ENCODE results near the gene PDE8B. TPM values are rescaled to one million over a fixed set of nuclear protein-coding genes. Genes with fewer than 3 reads are reported as not detected.

Gene PDE8B
- total and polyA plus RNA-seq, 4 donors = 0.19 to 0.82 (median 0.49) TPM

DNA sequence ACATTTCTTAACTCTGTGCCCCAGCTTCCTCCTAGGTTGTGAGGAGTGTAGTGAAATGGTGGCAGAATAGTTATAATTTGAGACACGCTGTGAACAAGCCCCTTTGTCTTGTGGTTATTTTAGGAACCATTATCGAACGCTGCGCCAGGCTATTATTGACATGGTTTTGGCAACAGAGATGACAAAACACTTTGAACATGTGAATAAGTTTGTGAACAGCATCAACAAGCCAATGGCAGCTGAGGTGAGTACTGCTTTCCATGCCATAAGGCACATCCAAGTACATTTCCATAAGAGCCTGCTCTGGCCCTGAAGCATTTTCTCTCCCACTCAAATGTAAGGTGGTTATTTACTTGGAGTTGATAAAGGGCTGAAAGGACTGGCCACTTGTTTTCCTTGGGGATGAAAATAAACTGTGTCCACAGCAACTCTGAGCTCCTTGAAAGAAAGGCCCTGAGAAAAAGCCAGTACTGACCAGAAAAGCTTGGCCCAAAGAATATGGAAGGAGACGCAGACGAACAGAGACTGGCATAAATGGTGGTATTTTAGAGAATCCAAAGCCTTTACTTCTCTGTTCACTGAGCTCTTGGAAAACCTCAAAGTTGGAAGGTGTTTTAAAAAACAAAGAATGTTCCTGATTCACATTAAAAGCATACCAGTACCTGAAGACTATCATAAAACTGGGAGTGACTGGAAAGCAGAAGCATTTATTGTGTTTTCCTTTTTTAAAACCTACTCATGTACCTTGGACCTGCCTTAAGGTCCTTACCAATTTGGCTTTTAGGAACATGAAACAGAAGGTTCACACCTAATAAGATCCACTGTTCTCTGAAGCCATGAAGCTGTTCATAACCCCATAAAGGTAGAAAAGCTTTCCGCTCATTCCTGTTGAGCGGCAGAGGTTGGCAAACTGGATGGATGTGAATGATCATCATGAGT lies 209.4 kb downstream of the PDE8B start:
- Histone ChIP-seq H3K27ac (ENCODE audit: low read depth in 1 of 2, low read length in 2 of 2) (no peak overlapping the region), H3K27me3 (ENCODE audit: control insufficient read depth in 4 of 4, insufficient read depth in 4 of 4, low read length in 3 of 4) (no peaks in the 10 kb centered on the region), H3K4me1 (ENCODE audit: control insufficient read depth in 4 of 4, insufficient read depth in 4 of 4, low read length in 3 of 4) (peaks cover 3 to 16% (median 12%) of the 10 kb centered on the region in 4 donors), H3K4me3 (ENCODE audit: low read depth in 1 of 3, low read length in 3 of 3) (no peak overlapping the region), H3K9me3 (ENCODE audit: control insufficient read depth in 4 of 4, low read length in 3 of 4) (no peaks in the 10 kb centered on the region), H3K9ac (ENCODE audit: low read depth in 1 of 2, low read length in 2 of 2) (no peak overlapping the region), H3K36me3 (ENCODE audit: control insufficient read depth in 4 of 4, insufficient read depth in 3 of 4, low read depth in 1 of 4, low read length in 3 of 4) (no peaks in the 10 kb centered on the region)
- 76% methylated on average over 8 of the region's 8 CpGs for WGBS
- no peak for DNase-seq (ENCODE audit: low spot score)
- TF ChIP-seq, protein P1, sequence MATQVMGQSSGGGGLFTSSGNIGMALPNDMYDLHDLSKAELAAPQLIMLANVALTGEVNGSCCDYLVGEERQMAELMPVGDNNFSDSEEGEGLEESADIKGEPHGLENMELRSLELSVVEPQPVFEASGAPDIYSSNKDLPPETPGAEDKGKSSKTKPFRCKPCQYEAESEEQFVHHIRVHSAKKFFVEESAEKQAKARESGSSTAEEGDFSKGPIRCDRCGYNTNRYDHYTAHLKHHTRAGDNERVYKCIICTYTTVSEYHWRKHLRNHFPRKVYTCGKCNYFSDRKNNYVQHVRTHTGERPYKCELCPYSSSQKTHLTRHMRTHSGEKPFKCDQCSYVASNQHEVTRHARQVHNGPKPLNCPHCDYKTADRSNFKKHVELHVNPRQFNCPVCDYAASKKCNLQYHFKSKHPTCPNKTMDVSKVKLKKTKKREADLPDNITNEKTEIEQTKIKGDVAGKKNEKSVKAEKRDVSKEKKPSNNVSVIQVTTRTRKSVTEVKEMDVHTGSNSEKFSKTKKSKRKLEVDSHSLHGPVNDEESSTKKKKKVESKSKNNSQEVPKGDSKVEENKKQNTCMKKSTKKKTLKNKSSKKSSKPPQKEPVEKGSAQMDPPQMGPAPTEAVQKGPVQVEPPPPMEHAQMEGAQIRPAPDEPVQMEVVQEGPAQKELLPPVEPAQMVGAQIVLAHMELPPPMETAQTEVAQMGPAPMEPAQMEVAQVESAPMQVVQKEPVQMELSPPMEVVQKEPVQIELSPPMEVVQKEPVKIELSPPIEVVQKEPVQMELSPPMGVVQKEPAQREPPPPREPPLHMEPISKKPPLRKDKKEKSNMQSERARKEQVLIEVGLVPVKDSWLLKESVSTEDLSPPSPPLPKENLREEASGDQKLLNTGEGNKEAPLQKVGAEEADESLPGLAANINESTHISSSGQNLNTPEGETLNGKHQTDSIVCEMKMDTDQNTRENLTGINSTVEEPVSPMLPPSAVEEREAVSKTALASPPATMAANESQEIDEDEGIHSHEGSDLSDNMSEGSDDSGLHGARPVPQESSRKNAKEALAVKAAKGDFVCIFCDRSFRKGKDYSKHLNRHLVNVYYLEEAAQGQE (IDR thresholded peaks at IDR 0.05) = no peak
- TF ChIP-seq FOXA1 (IDR thresholded peaks at IDR 0.05) (no peak), HNF4A (conservative IDR thresholded peaks at IDR 0.05) (no peak)

DNA sequence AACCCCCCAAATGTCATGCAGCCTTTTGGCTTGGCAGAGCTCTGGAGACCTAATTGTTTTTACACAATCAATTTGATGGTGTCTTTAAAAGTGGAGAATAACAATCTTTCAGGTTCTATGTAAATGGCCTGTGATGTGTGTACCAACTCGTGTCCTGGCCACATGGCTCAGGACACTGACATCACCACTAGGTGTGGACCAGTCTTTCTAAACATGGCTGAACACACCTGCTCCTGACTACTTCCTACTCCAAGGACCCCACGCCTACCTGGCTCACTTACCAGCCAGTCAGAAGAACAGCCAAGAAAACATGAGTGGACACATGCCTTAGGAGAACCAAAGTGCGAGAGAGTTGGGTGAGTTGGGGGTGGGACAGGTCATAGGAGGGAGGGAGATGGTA lies 210.5 kb downstream of the PDE8B start:
- H3K36me3 ChIP-seq (ENCODE audit: control insufficient read depth in 4 of 4, insufficient read depth in 3 of 4, low read depth in 1 of 4, low read length in 3 of 4) = peaks cover 0 to under 1% (median 0%) of the 10 kb centered on the region in 4 donors
- H3K9me3 ChIP-seq (ENCODE audit: control insufficient read depth in 4 of 4, low read length in 3 of 4) = no peaks in the 10 kb centered on the region
- no peak for DNase-seq (ENCODE audit: low spot score)
- H3K4me1 ChIP-seq (ENCODE audit: control insufficient read depth in 4 of 4, insufficient read depth in 4 of 4, low read length in 3 of 4) = peaks cover 3 to 19% (median 12%) of the 10 kb centered on the region in 4 donors
- no peak overlapping the region for H3K27ac ChIP-seq (ENCODE audit: low read depth in 1 of 2, low read length in 2 of 2)
- TF ChIP-seq, protein P1 (IDR thresholded peaks at IDR 0.05) = no peak
- no peak for TF ChIP-seq YY1 (IDR thresholded peaks at IDR 0.05)
- no peak for TF ChIP-seq RAD21 (IDR thresholded peaks at IDR 0.05)
- no peak for TF ChIP-seq FOXA1 (IDR thresholded peaks at IDR 0.05)
- TF ChIP-seq, protein P2, sequence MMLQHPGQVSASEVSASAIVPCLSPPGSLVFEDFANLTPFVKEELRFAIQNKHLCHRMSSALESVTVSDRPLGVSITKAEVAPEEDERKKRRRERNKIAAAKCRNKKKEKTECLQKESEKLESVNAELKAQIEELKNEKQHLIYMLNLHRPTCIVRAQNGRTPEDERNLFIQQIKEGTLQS (IDR thresholded peaks at IDR 0.05) = no peak
- no peak for TF ChIP-seq JUND (IDR thresholded peaks at IDR 0.05)
- TF ChIP-seq, protein P3, sequence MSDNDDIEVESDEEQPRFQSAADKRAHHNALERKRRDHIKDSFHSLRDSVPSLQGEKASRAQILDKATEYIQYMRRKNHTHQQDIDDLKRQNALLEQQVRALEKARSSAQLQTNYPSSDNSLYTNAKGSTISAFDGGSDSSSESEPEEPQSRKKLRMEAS (IDR thresholded peaks at IDR 0.05) = no peak
- TF ChIP-seq, protein P4, sequence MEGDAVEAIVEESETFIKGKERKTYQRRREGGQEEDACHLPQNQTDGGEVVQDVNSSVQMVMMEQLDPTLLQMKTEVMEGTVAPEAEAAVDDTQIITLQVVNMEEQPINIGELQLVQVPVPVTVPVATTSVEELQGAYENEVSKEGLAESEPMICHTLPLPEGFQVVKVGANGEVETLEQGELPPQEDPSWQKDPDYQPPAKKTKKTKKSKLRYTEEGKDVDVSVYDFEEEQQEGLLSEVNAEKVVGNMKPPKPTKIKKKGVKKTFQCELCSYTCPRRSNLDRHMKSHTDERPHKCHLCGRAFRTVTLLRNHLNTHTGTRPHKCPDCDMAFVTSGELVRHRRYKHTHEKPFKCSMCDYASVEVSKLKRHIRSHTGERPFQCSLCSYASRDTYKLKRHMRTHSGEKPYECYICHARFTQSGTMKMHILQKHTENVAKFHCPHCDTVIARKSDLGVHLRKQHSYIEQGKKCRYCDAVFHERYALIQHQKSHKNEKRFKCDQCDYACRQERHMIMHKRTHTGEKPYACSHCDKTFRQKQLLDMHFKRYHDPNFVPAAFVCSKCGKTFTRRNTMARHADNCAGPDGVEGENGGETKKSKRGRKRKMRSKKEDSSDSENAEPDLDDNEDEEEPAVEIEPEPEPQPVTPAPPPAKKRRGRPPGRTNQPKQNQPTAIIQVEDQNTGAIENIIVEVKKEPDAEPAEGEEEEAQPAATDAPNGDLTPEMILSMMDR (IDR thresholded peaks at IDR 0.05; ENCODE audit: low read depth, low read length, missing input control) = no peak
- no peak for TF ChIP-seq FOXA2 (IDR thresholded peaks at IDR 0.05)
- no peak for TF ChIP-seq HNF4G (IDR thresholded peaks at IDR 0.05)
- TF ChIP-seq SP1 (IDR thresholded peaks at IDR 0.05) = no peak
- no peak for TF ChIP-seq GABPA (IDR thresholded peaks at IDR 0.05 in 1 of 2, conservative IDR thresholded peaks at IDR 0.05 in 1 of 2)
- no peak for TF ChIP-seq NR2F2 (IDR thresholded peaks at IDR 0.05)
- TF ChIP-seq, protein P5, sequence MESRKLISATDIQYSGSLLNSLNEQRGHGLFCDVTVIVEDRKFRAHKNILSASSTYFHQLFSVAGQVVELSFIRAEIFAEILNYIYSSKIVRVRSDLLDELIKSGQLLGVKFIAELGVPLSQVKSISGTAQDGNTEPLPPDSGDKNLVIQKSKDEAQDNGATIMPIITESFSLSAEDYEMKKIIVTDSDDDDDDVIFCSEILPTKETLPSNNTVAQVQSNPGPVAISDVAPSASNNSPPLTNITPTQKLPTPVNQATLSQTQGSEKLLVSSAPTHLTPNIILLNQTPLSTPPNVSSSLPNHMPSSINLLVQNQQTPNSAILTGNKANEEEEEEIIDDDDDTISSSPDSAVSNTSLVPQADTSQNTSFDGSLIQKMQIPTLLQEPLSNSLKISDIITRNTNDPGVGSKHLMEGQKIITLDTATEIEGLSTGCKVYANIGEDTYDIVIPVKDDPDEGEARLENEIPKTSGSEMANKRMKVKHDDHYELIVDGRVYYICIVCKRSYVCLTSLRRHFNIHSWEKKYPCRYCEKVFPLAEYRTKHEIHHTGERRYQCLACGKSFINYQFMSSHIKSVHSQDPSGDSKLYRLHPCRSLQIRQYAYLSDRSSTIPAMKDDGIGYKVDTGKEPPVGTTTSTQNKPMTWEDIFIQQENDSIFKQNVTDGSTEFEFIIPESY (IDR thresholded peaks at IDR 0.05) = no peak
- no peak for TF ChIP-seq HNF4A (conservative IDR thresholded peaks at IDR 0.05)
- TF ChIP-seq EGR1 (IDR thresholded peaks at IDR 0.05; ENCODE audit: low read depth in 2 of 2) = no peak
- no peak for TF ChIP-seq TAF1 (conservative IDR thresholded peaks at IDR 0.05)
- H3K27me3 ChIP-seq (ENCODE audit: control insufficient read depth in 4 of 4, insufficient read depth in 4 of 4, low read length in 3 of 4) = no peaks in the 10 kb centered on the region
- H3K4me3 ChIP-seq (ENCODE audit: low read depth in 1 of 3, low read length in 3 of 3) = no peak overlapping the region
- WGBS = 77% methylated on average over 3 of the region's 3 CpGs
- H3K9ac ChIP-seq (ENCODE audit: low read depth in 1 of 2, low read length in 2 of 2) = no peak overlapping the region
